ENCODE results near the gene AURKAIP1. TPM values are rescaled to one million over a fixed set of nuclear protein-coding genes. Genes with fewer than 3 reads are reported as not detected.
"Not testable (repeated sequence)": the region's sequence is repeated elsewhere in the genome, so short reads cannot be mapped to it uniquely, and the experiment has no call there.

Gene AURKAIP1
- total and polyA plus RNA-seq, 2 of the 4 experiments (the other 2 are of a cell fraction), result 45.7 to 107 TPM

GRCh38 chr1:1418464-1419362 is 43.7 kb upstream of the AURKAIP1 start (continued):
- no peak for TF ChIP-seq SMC3 (IDR thresholded peaks at IDR 0.05; ENCODE audit: low read depth, low read length)

GRCh38 chr1:1417825-1418463 is 42.9 kb upstream of the AURKAIP1 start:
- POLR2A ChIA-PET (ENCODE audit: unreplicated experiment); H3K23ac ChIP-seq (ENCODE audit: low read depth, low read length); dilution Hi-C loops (cut with HindIII; ENCODE audit: low sequenced_read_pairs, unreplicated experiment); H2AK9ac ChIP-seq (replicated peaks; ENCODE audit: low read depth, low read length, poor library complexity); H3K56ac ChIP-seq (ENCODE audit: extremely low read depth, insufficient read depth, low read length); CTCF ChIA-PET; H3K4me3 ChIP-seq (ENCODE audit: insufficient read depth, low read depth, low read length); H3K4ac ChIP-seq (ENCODE audit: low read depth, low read length); H3K9me3 ChIP-seq (ENCODE audit: control insufficient read depth, insufficient read depth, low read length); H2BK20ac ChIP-seq (ENCODE audit: low read depth, low read length); H2AFZ ChIP-seq (replicated peaks; ENCODE audit: low read length, poor library complexity); H2AK5ac ChIP-seq (ENCODE audit: low read depth, low read length); H3K27me3 ChIP-seq (ENCODE audit: control insufficient read depth, insufficient read depth, low read length); H2BK5ac ChIP-seq (ENCODE audit: low read depth, low read length, poor library complexity, severe bottlenecking); H3K4me2 ChIP-seq (ENCODE audit: low read depth, low read length); H2BK120ac ChIP-seq (ENCODE audit: low read depth, low read length); H2BK15ac ChIP-seq (ENCODE audit: low read depth, low read length); BruUV-seq (replicated peaks); H4K91ac ChIP-seq (ENCODE audit: insufficient read depth, low read depth, low read length); H3K79me1 ChIP-seq (ENCODE audit: low read depth in 1 of 2, low read length in 2 of 2); H3K9me1 ChIP-seq (ENCODE audit: insufficient read depth, low read length); H4K5ac ChIP-seq (ENCODE audit: low read depth, low read length); H3K4me1 ChIP-seq (ENCODE audit: control insufficient read depth, insufficient read depth, low read length); H3K18ac ChIP-seq (ENCODE audit: low read depth, low read length); H4K8ac ChIP-seq (ENCODE audit: low read depth in 2 of 2, low read length in 2 of 2); DNase-seq; H3K27ac ChIP-seq (ENCODE audit: insufficient read depth, low read length); intact Hi-C loops (cut with micrococcal nuclease); ATAC-seq (ENCODE audit: low read depth); H4K20me1 ChIP-seq (ENCODE audit: insufficient read depth, low read length); H3K36me3 ChIP-seq (ENCODE audit: control insufficient read depth, insufficient read depth, low read length); in situ Hi-C loops (cut with MboI; ENCODE audit: low sequenced_read_pairs); H3K9ac ChIP-seq (ENCODE audit: low read depth, low read length); H3K14ac ChIP-seq (replicated peaks; ENCODE audit: low read depth, low read length): not testable (repeated sequence)
- 86% methylated on average over 17 of the region's 25 CpGs; no CpG with 5 or more reads in 1 of the 2 experiments for WGBS, 2 experiments (ENCODE audit: extremely low coverage in 2 of 2, insufficient read length in 1 of 2)

- intact Hi-C loops (cut with micrococcal nuclease); H2BK15ac ChIP-seq (ENCODE audit: low read depth, low read length): not testable (repeated sequence)
These were observed 42.4 kb upstream of the AURKAIP1 start for GRCh38 chr1:1417396-1417795.

More at GRCh38 chr1:1417396-1417795, 42.4 kb upstream of the AURKAIP1 start:
- dilution Hi-C loops (cut with HindIII; ENCODE audit: low sequenced_read_pairs, unreplicated experiment); H2AK9ac ChIP-seq (replicated peaks; ENCODE audit: low read depth, low read length, poor library complexity); H3K4me1 ChIP-seq (ENCODE audit: control insufficient read depth, insufficient read depth, low read length); H3K14ac ChIP-seq (replicated peaks; ENCODE audit: low read depth, low read length); H3K56ac ChIP-seq (ENCODE audit: extremely low read depth, insufficient read depth, low read length); H4K8ac ChIP-seq (ENCODE audit: low read depth in 2 of 2, low read length in 2 of 2); H3K4ac ChIP-seq (ENCODE audit: low read depth, low read length); BruUV-seq (replicated peaks); H4K91ac ChIP-seq (ENCODE audit: insufficient read depth, low read depth, low read length); H2BK120ac ChIP-seq (ENCODE audit: low read depth, low read length); H3K4me2 ChIP-seq (ENCODE audit: low read depth, low read length); H2BK20ac ChIP-seq (ENCODE audit: low read depth, low read length); H3K18ac ChIP-seq (ENCODE audit: low read depth, low read length); H4K5ac ChIP-seq (ENCODE audit: low read depth, low read length); H3K27me3 ChIP-seq (ENCODE audit: control insufficient read depth, insufficient read depth, low read length); H3K9me1 ChIP-seq (ENCODE audit: insufficient read depth, low read length); POLR2A ChIA-PET (ENCODE audit: unreplicated experiment); H2BK5ac ChIP-seq (ENCODE audit: low read depth, low read length, poor library complexity, severe bottlenecking); CTCF ChIA-PET; H4K20me1 ChIP-seq (ENCODE audit: insufficient read depth, low read length); H2AFZ ChIP-seq (replicated peaks; ENCODE audit: low read length, poor library complexity); H3K9me3 ChIP-seq (ENCODE audit: control insufficient read depth, insufficient read depth, low read length); H3K4me3 ChIP-seq (ENCODE audit: insufficient read depth, low read depth, low read length); H3K79me1 ChIP-seq (ENCODE audit: low read depth in 1 of 2, low read length in 2 of 2); H3K23ac ChIP-seq (ENCODE audit: low read depth, low read length); H3K36me3 ChIP-seq (ENCODE audit: control insufficient read depth, insufficient read depth, low read length); H3K9ac ChIP-seq (ENCODE audit: low read depth, low read length); ATAC-seq (ENCODE audit: low read depth); DNase-seq; H2AK5ac ChIP-seq (ENCODE audit: low read depth, low read length); in situ Hi-C loops (cut with MboI; ENCODE audit: low sequenced_read_pairs); H3K27ac ChIP-seq (ENCODE audit: insufficient read depth, low read length): not testable (repeated sequence)
- WGBS, 2 experiments (ENCODE audit: extremely low coverage in 2 of 2, insufficient read length in 1 of 2), result 70% methylated on average over 2 of the region's 5 CpGs; no CpG with 5 or more reads in 1 of the 2 experiments
